Colon (tissue), 2 donors: ENCODE results near the gene GNG13.

Experiments used
- FAIRE-seq: peaks from 2 replicates; lab custom pipeline; 2012; peaks lifted over from hg19 to GRCh38; lab: Jason Lieb, UNC
- donor health status: control.
- donor health status: control.

The GNG13 gene

GRCh38 chr16:793414-793813 is 7.1 kb downstream of the GNG13 start:
- no peak for FAIRE-seq

- FAIRE-seq, result no peak
These were observed 8.1 kb downstream of the GNG13 start for GRCh38 chr16:792221-792995.

- FAIRE-seq, result no peak
These were observed 9.4 kb downstream of the GNG13 start for GRCh38 chr16:791131-791530.

- FAIRE-seq, result no peak
These were observed 10.4 kb downstream of the GNG13 start for GRCh38 chr16:790086-790485.

GRCh38 chr16:789191-789850 is 11.2 kb downstream of the GNG13 start:
- no peak for FAIRE-seq

GRCh38 chr16:788399-789126 is 12.0 kb downstream of the GNG13 start, which contains the start of gene CHTF18:
TSS of gene CHTF18 (plus strand) at chr16:788620. CDS start at chr16:788685, 65 bp downstream.
- FAIRE-seq, result no peak

GRCh38 chr16:787978-788398 is 12.5 kb downstream of the GNG13 start, which contains the start of gene RPUSD1:
TSS of gene RPUSD1 (minus strand) at chr16:788381. CDS start at chr16:787737, 644 bp downstream.
- FAIRE-seq, result no peak

- FAIRE-seq, result no peak
These were observed 13.1 kb downstream of the GNG13 start for GRCh38 chr16:787321-787966.

GRCh38 chr16:785563-786535 is 14.7 kb downstream of the GNG13 start:
- no peak for FAIRE-seq

- no peak for FAIRE-seq
These were observed 16.1 kb downstream of the GNG13 start for GRCh38 chr16:784431-784830.

- FAIRE-seq, result no peak
These were observed 17.0 kb downstream of the GNG13 start for GRCh38 chr16:783404-784161.

GRCh38 chr16:782766-783403 is 17.6 kb downstream of the GNG13 start:
- FAIRE-seq, result no peak

- no peak for FAIRE-seq
These were observed 18.3 kb downstream of the GNG13 start for GRCh38 chr16:782258-782657.

GRCh38 chr16:781346-782010 is 19.1 kb downstream of the GNG13 start:
- FAIRE-seq, result no peak

GRCh38 chr16:780296-780695 is 20.2 kb downstream of the GNG13 start:
- FAIRE-seq, result no peak

- FAIRE-seq, result no peak
These were observed 21.0 kb downstream of the GNG13 start for GRCh38 chr16:779561-779960.

- FAIRE-seq, result no peak
These were observed 21.5 kb downstream of the GNG13 start for GRCh38 chr16:778909-779527.

GRCh38 chr16:778447-778846 is 22.1 kb downstream of the GNG13 start:
- no peak for FAIRE-seq

- no peak for FAIRE-seq
These were observed 22.7 kb downstream of the GNG13 start for GRCh38 chr16:777826-778225.
